Stimulated activated naive CD8-positive, alpha-beta T cell treated with anti-CD3 and anti-CD28 coated beads, Interleukin-15, Interleukin-2, amounts not matched to agents 100 ng/mL and 50 ng/mL, for 24 hours (primary cell): ENCODE measurements around the gene PDHX.
A peak's percentile ranks its signal among the peaks of the same experiment; 100 is the strongest.
"Not testable (repeated sequence)": the region's sequence is repeated elsewhere in the genome, so short reads cannot be mapped to it uniquely, and the experiment has no call there.

ENCODE experiments used
- H3K27ac Mint-ChIP-seq: one replicate; pipeline ENCODE4 v1.8.0; 2021; ENCODE audit warnings: mild to moderate bottlenecking, mixed read lengths
- H3K27me3 Mint-ChIP-seq: one replicate; pipeline ENCODE4 v1.8.0; 2021; ENCODE audit warnings: mixed read lengths
- H3K36me3 Mint-ChIP-seq: one replicate; pipeline ENCODE4 v1.8.0; 2021; ENCODE audit warnings: low read depth, mixed read lengths
- H3K4me1 Mint-ChIP-seq: one replicate; pipeline ENCODE4 v1.8.0; 2021; ENCODE audit warnings: low read depth, mixed read lengths
- H3K4me3 Mint-ChIP-seq: one replicate; pipeline ENCODE4 v1.8.0; 2021; ENCODE audit warnings: mild to moderate bottlenecking, mixed read lengths
- H3K9me3 Mint-ChIP-seq: one replicate; pipeline ENCODE4 v1.8.0; 2021; ENCODE audit warnings: mixed read lengths

The PDHX gene

GRCh38 chr11:34916015-34916842, at the start of gene PDHX, which contains the start of gene APIP:
Gene PDHX, plus strand, starts transcription at chr11:34916618. Its CDS starts 38 bp downstream, at chr11:34916656.
Gene APIP, minus strand, starts transcription at chr11:34916379. Its CDS starts 95 bp downstream, at chr11:34916284.
- Mint-ChIP-seq H3K27ac (peak within 1 kb of the TSS; percentile 97), H3K36me3 (peaks cover 18% of the 10 kb centered on the region), H3K27me3 (no peaks in the 10 kb centered on the region), H3K4me1 (peaks cover 36% of the 10 kb centered on the region), H3K9me3 (peaks cover 5% of the 10 kb centered on the region), H3K4me3 (peak within 1 kb of the TSS; percentile 98)

GRCh38 chr11:34869425-34869824, 47.0 kb upstream of the PDHX start:
- Mint-ChIP-seq H3K27ac (no peak overlapping the region), H3K4me3 (no peak overlapping the region)

GRCh38 chr11:34870548-34871196, 45.7 kb upstream of the PDHX start:
- Mint-ChIP-seq H3K36me3 (peaks cover 3% of the 10 kb centered on the region), H3K9me3 (no peaks in the 10 kb centered on the region), H3K27ac (no peak overlapping the region), H3K27me3 (no peaks in the 10 kb centered on the region), H3K4me3 (no peak overlapping the region), H3K4me1 (no peaks in the 10 kb centered on the region)

More at GRCh38 chr11:34869425-34869824, 47.0 kb upstream of the PDHX start:
- Mint-ChIP-seq H3K27me3 (no peaks in the 10 kb centered on the region), H3K36me3 (no peaks in the 10 kb centered on the region), H3K4me1 (no peaks in the 10 kb centered on the region), H3K9me3 (no peaks in the 10 kb centered on the region)

GRCh38 chr11:34874202-34874601, 42.2 kb upstream of the PDHX start:
- H3K27ac Mint-ChIP-seq, result no peak overlapping the region
- peaks cover 5% of the 10 kb centered on the region for H3K36me3 Mint-ChIP-seq

GRCh38 chr11:34877375-34877975, 38.9 kb upstream of the PDHX start:
- Mint-ChIP-seq H3K36me3 (peaks cover 14% of the 10 kb centered on the region), H3K4me1 (no peaks in the 10 kb centered on the region), H3K4me3 (no peak overlapping the region)

More at GRCh38 chr11:34874202-34874601, 42.2 kb upstream of the PDHX start:
- no peaks in the 10 kb centered on the region for H3K27me3 Mint-ChIP-seq
- H3K4me1 Mint-ChIP-seq, result no peaks in the 10 kb centered on the region
- no peaks in the 10 kb centered on the region for H3K9me3 Mint-ChIP-seq
- no peak overlapping the region for H3K4me3 Mint-ChIP-seq

GRCh38 chr11:34881900-34882299, 34.5 kb upstream of the PDHX start:
- no peaks in the 10 kb centered on the region for H3K27me3 Mint-ChIP-seq
- H3K36me3 Mint-ChIP-seq, result peaks cover 23% of the 10 kb centered on the region
- no peaks in the 10 kb centered on the region for H3K9me3 Mint-ChIP-seq
- H3K4me3 Mint-ChIP-seq, result no peak overlapping the region
- H3K4me1 Mint-ChIP-seq, result no peaks in the 10 kb centered on the region
- no peak overlapping the region for H3K27ac Mint-ChIP-seq

More at GRCh38 chr11:34877375-34877975, 38.9 kb upstream of the PDHX start:
- no peaks in the 10 kb centered on the region for H3K9me3 Mint-ChIP-seq
- H3K27ac Mint-ChIP-seq, result no peak overlapping the region
- H3K27me3 Mint-ChIP-seq, result no peaks in the 10 kb centered on the region

GRCh38 chr11:34886609-34887008, 29.8 kb upstream of the PDHX start:
- peaks cover 33% of the 10 kb centered on the region for H3K36me3 Mint-ChIP-seq

GRCh38 chr11:34887260-34887659, 29.2 kb upstream of the PDHX start:
- Mint-ChIP-seq H3K36me3 (peaks cover 27% of the 10 kb centered on the region), H3K27ac (no peak overlapping the region), H3K27me3 (no peaks in the 10 kb centered on the region), H3K4me1 (no peaks in the 10 kb centered on the region), H3K4me3 (no peak overlapping the region), H3K9me3 (no peaks in the 10 kb centered on the region)

More at GRCh38 chr11:34886609-34887008, 29.8 kb upstream of the PDHX start:
- H3K27me3 Mint-ChIP-seq, result no peaks in the 10 kb centered on the region
- no peak overlapping the region for H3K4me3 Mint-ChIP-seq
- no peaks in the 10 kb centered on the region for H3K4me1 Mint-ChIP-seq
- H3K27ac Mint-ChIP-seq, result no peak overlapping the region
- H3K9me3 Mint-ChIP-seq, result no peaks in the 10 kb centered on the region

GRCh38 chr11:34890089-34890488, 26.3 kb upstream of the PDHX start:
- Mint-ChIP-seq H3K36me3 (peaks cover 20% of the 10 kb centered on the region), H3K27me3 (no peaks in the 10 kb centered on the region), H3K4me3 (no peak overlapping the region), H3K4me1 (no peaks in the 10 kb centered on the region), H3K9me3 (no peaks in the 10 kb centered on the region), H3K27ac (no peak overlapping the region)

GRCh38 chr11:34890812-34891211, 25.6 kb upstream of the PDHX start:
- Mint-ChIP-seq H3K9me3 (no peaks in the 10 kb centered on the region), H3K36me3 (peaks cover 21% of the 10 kb centered on the region), H3K27me3 (no peaks in the 10 kb centered on the region), H3K4me1 (no peaks in the 10 kb centered on the region), H3K27ac (no peak overlapping the region), H3K4me3 (no peak overlapping the region)

- H3K27ac Mint-ChIP-seq, result no peak overlapping the region
- H3K27me3 Mint-ChIP-seq, result no peaks in the 10 kb centered on the region
- no peak overlapping the region for H3K4me3 Mint-ChIP-seq
- peaks cover 28% of the 10 kb centered on the region for H3K36me3 Mint-ChIP-seq
- no peaks in the 10 kb centered on the region for H3K4me1 Mint-ChIP-seq
- peaks cover 6% of the 10 kb centered on the region for H3K9me3 Mint-ChIP-seq
Measured at GRCh38 chr11:34891611-34892010, 24.8 kb upstream of the PDHX start.

GRCh38 chr11:34893416-34893815, 23.0 kb upstream of the PDHX start:
- Mint-ChIP-seq H3K27ac (no peak overlapping the region), H3K4me1 (no peaks in the 10 kb centered on the region), H3K36me3 (peaks cover 29% of the 10 kb centered on the region), H3K27me3 (no peaks in the 10 kb centered on the region), H3K4me3 (no peak overlapping the region), H3K9me3 (peaks cover 12% of the 10 kb centered on the region)

GRCh38 chr11:34896191-34896590, 20.2 kb upstream of the PDHX start:
- not testable (repeated sequence) for H3K4me1 Mint-ChIP-seq, H3K27me3 Mint-ChIP-seq, H3K4me3 Mint-ChIP-seq, H3K27ac Mint-ChIP-seq
- H3K9me3 Mint-ChIP-seq, result peaks cover 32% of the 10 kb centered on the region
- peaks cover 46% of the 10 kb centered on the region for H3K36me3 Mint-ChIP-seq

- H3K36me3 Mint-ChIP-seq, result peaks cover 46% of the 10 kb centered on the region
- H3K27me3 Mint-ChIP-seq, result no peaks in the 10 kb centered on the region
- H3K9me3 Mint-ChIP-seq, result peaks cover 35% of the 10 kb centered on the region
- H3K27ac Mint-ChIP-seq, result no peak overlapping the region
- H3K4me1 Mint-ChIP-seq, result no peaks in the 10 kb centered on the region
- H3K4me3 Mint-ChIP-seq, result no peak overlapping the region
Measured at GRCh38 chr11:34897171-34897870, 19.1 kb upstream of the PDHX start.
